Hepatocyte (in vitro differentiated cells): Measurements from ENCODE around the gene PDE7B. TPM values are rescaled to one million over a fixed set of nuclear protein-coding genes. Genes with fewer than 3 reads are reported as not detected.

Experiments used
- DNase-seq: peaks from one replicate; pipeline ENCODE4 v3.0.0-alpha.2; 2016; ENCODE audit warnings: low spot score
- H2AFZ ChIP-seq: fragments of 200-600 bp; sonication (generic); 2 replicates; pipeline ENCODE4 v1.6.0; 2016; ENCODE audit warnings: antibody characterized with exemption, mild to moderate bottlenecking
- H3K27ac ChIP-seq: fragments of 200-600 bp; sonication (generic); 2 replicates; pipeline ENCODE4 v1.5.1; 2016; ENCODE audit warnings: mild to moderate bottlenecking
- H3K27me3 ChIP-seq: fragments of 200-600 bp; sonication (generic); 2 replicates; pipeline ENCODE4 v1.6.1; 2016
- H3K36me3 ChIP-seq: fragments of 200-600 bp; sonication (generic); replicated peaks from 2 replicates; pipeline ENCODE4 v1.5.1; 2016; ENCODE audit warnings: low read depth; ENCODE audit not compliant: insufficient read depth
- H3K4me1 ChIP-seq: fragments of 200-600 bp; sonication (generic); 2 replicates; pipeline ENCODE4 v1.5.1; 2016; ENCODE audit warnings: mild to moderate bottlenecking, moderate library complexity; ENCODE audit not compliant: insufficient read depth
- H3K4me2 ChIP-seq: fragments of 200-600 bp; sonication (generic); 2 replicates; pipeline ENCODE4 v1.6.0; 2016
- H3K4me3 ChIP-seq: fragments of 200-600 bp; sonication (generic); 2 replicates; pipeline ENCODE4 v1.5.1; 2016; ENCODE audit warnings: mild to moderate bottlenecking
- H3K79me2 ChIP-seq: fragments of 200-600 bp; sonication (generic); 2 replicates; pipeline ENCODE4 v1.6.0; 2017; ENCODE audit warnings: mild to moderate bottlenecking
- H3K9me2 ChIP-seq: fragments of 200-600 bp; sonication (generic); replicated peaks from 2 replicates; pipeline ENCODE4 v1.6.0; 2017; ENCODE audit warnings: mild to moderate bottlenecking; ENCODE audit not compliant: insufficient read depth
- H3K9me3 ChIP-seq: fragments of 200-600 bp; sonication (generic); 2 replicates; pipeline ENCODE4 v1.5.1; 2016; ENCODE audit warnings: low read depth, mild to moderate bottlenecking
- H4K20me1 ChIP-seq: fragments of 200-600 bp; sonication (generic); 2 replicates; pipeline ENCODE4 v1.6.0; 2016; ENCODE audit warnings: mild to moderate bottlenecking; ENCODE audit not compliant: insufficient read depth, poor library complexity, severe bottlenecking
- CTCF ChIP-seq: fragments of 200-600 bp; sonication (generic); IDR thresholded peaks from 2 replicates; pipeline ENCODE4 v1.5.1; 2016; ENCODE audit warnings: antibody characterized with exemption, mild to moderate bottlenecking; ENCODE audit not compliant: poor library complexity
- EZH2 ChIP-seq: fragments of 200-600 bp; sonication (generic); IDR thresholded peaks from 2 replicates; pipeline ENCODE4 v1.6.1; 2016; ENCODE audit warnings: antibody characterized with exemption, mild to moderate bottlenecking, borderline replicate concordance
- EZH2phosphoT487 ChIP-seq: fragments of 200-600 bp; sonication (generic); IDR thresholded peaks from one replicate; pipeline ENCODE4 v1.6.1; 2018; ENCODE audit warnings: antibody characterized with exemption, mild to moderate bottlenecking, low read depth, moderate library complexity; ENCODE audit not compliant: unreplicated experiment, severe bottlenecking
- WGBS: methylation state at CpG from one replicate; pipeline ENCODE4 v1.1.6; 2016; ENCODE audit warnings: low lambda C conversion rate; ENCODE audit errors: missing lambda C conversion rate; 5-methylcytosine and 5-hydroxymethylcytosine counted together
- polyA plus RNA-seq: library from polyadenylated mRNA; unstranded; fragments of >200 nt; fragmentation: Nextera tagmentation; extraction: Ambion mirVana; gene quantifications from 2 replicates; pipeline ENCODE4 v1.2.1, GENCODE V29; 2016
- total RNA-seq: library from RNA; depleted of rRNA; stranded (reverse); fragments of >200 nt; gene quantifications from 2 replicates; pipeline ENCODE4 v1.2.3, GENCODE V29; 2014

Gene PDE7B
- total and polyA plus RNA-seq, 2 experiments from 2014 or later, result 3.4 to 7.2 TPM

DNA sequence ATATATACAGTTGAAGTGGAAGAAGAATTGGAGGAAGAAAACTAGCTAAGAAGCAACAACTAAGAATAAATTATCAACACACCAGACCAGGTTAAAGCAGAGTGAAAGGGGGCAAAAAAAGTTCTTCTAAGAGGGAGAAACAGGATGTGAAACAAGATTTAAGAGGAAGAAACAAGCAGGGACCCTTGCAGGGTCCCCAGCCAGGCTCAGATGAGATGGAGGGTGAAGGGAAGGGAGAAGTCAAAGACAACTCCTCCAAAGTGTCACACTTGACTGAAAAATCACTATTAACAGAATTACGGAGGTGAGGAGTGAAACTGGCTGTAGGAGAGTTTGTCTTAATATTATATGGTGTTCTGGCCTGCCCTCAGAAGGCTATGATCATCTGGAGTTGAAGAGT is 333.2 kb downstream of the PDE7B start:
- Histone ChIP-seq H3K4me1 (no peaks in the 10 kb centered on the region), H3K4me3 (no peak overlapping the region), H4K20me1 (no peaks in the 10 kb centered on the region), H3K9me3 (no peaks in the 10 kb centered on the region), H3K27me3 (no peaks in the 10 kb centered on the region), H3K27ac (no peak overlapping the region), H3K36me3 (no peaks in the 10 kb centered on the region), H2AFZ (no peak overlapping the region), H3K79me2 (no peaks in the 10 kb centered on the region), H3K9me2 (no peaks in the 10 kb centered on the region), H3K4me2 (no peak overlapping the region)
- DNase-seq, result no peak
- TF ChIP-seq CTCF (no peak), EZH2 (no peak), EZH2phosphoT487 (no peak)
- WGBS, result 92% methylated on average over 1 of the region's 1 CpG

- no peak overlapping the region for H3K4me2 ChIP-seq
- peaks cover 6% of the 10 kb centered on the region for H3K4me1 ChIP-seq
- no peaks in the 10 kb centered on the region for H3K9me3 ChIP-seq
- no peaks in the 10 kb centered on the region for H3K79me2 ChIP-seq
- no peak for TF ChIP-seq EZH2
- TF ChIP-seq CTCF, result no peak
- TF ChIP-seq EZH2phosphoT487, result no peak
- no peak overlapping the region for H3K27ac ChIP-seq
- no peak overlapping the region for H3K4me3 ChIP-seq
- DNase-seq, result no peak
- no peak overlapping the region for H2AFZ ChIP-seq
- 97% methylated on average over 1 of the region's 1 CpG for WGBS
- no peaks in the 10 kb centered on the region for H4K20me1 ChIP-seq
- H3K36me3 ChIP-seq, result no peaks in the 10 kb centered on the region
- H3K27me3 ChIP-seq, result no peaks in the 10 kb centered on the region
- no peaks in the 10 kb centered on the region for H3K9me2 ChIP-seq
Measured at GRCh38 chr6:136186363-136186762, 334.9 kb downstream of the PDE7B start.

GRCh38 chr6:136188486-136188885 is 337.0 kb downstream of the PDE7B start:
- H3K9me3 ChIP-seq, result no peaks in the 10 kb centered on the region
- H3K36me3 ChIP-seq, result no peaks in the 10 kb centered on the region
- H2AFZ ChIP-seq, result no peak overlapping the region
- 51% methylated on average over 2 of the region's 2 CpGs for WGBS
- no peaks in the 10 kb centered on the region for H3K27me3 ChIP-seq
- no peak overlapping the region for H3K27ac ChIP-seq
- no peak for DNase-seq
- no peaks in the 10 kb centered on the region for H3K9me2 ChIP-seq
- H3K4me2 ChIP-seq, result no peak overlapping the region
- peaks cover 6% of the 10 kb centered on the region for H3K4me1 ChIP-seq
- no peaks in the 10 kb centered on the region for H4K20me1 ChIP-seq
- H3K4me3 ChIP-seq, result no peak overlapping the region
- H3K79me2 ChIP-seq, result no peaks in the 10 kb centered on the region
- TF ChIP-seq EZH2 (no peak), EZH2phosphoT487 (no peak), CTCF (no peak)

DNA sequence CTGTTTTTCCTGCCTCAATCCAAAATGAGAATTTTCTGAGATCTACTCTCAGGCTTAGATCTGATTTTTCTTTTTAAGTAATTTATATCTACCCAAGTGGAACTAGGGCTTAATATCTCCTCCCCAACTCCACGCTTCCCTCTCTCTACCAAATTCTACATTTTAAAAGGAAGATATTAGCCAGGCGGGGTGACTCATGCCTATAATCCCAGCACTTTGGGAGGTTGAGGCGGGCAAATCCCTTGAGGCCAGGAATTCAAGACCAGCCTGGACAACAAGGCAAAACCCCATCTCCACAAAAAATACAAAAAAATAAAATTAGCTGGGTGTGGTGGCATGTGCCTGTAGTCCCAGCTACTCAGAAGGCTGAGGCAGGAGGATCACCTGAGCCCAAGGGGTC is 337.6 kb downstream of the PDE7B start:
- no peaks in the 10 kb centered on the region for H3K9me2 ChIP-seq
- no peaks in the 10 kb centered on the region for H4K20me1 ChIP-seq
- no peaks in the 10 kb centered on the region for H3K36me3 ChIP-seq
- H3K27me3 ChIP-seq, result no peaks in the 10 kb centered on the region
- H3K9me3 ChIP-seq, result no peaks in the 10 kb centered on the region
- no peak overlapping the region for H3K4me3 ChIP-seq
- no peak overlapping the region for H2AFZ ChIP-seq
- DNase-seq, result no peak
- no peak overlapping the region for H3K4me2 ChIP-seq
- H3K4me1 ChIP-seq, result peaks cover 6% of the 10 kb centered on the region
- 82% methylated on average over 3 of the region's 3 CpGs for WGBS
- no peak for TF ChIP-seq EZH2phosphoT487
- TF ChIP-seq CTCF, result no peak
- no peak for TF ChIP-seq EZH2
- H3K79me2 ChIP-seq, result no peaks in the 10 kb centered on the region
- H3K27ac ChIP-seq, result no peak overlapping the region
